ENCODE results near the gene GARS1.

GARS1 gene

DNA sequence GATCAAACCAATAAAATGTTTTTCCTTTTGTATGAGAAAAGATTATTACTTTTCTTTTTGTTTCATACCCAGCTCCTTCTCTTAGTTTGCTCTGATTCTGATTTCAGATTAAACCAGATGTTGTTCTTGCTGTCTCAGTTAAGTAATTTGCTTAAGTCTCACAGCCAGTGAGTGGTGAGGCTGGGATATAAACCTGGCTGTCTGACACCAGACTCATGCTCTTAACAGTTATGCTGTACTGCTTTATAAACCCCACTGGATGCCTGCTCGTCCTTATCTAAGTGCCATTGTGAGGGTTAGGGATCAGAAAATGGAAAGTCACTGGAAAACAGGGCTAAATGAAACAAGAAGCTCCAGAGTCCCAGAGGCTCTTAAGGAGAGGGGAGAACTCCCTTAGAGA lies 24.3 kb downstream of the GARS1 start:
- no peak for DNase-seq (ENCODE audit: low spot score)
- no peak overlapping the region for H3K4me3 ChIP-seq
- TF ChIP-seq, protein P1, sequence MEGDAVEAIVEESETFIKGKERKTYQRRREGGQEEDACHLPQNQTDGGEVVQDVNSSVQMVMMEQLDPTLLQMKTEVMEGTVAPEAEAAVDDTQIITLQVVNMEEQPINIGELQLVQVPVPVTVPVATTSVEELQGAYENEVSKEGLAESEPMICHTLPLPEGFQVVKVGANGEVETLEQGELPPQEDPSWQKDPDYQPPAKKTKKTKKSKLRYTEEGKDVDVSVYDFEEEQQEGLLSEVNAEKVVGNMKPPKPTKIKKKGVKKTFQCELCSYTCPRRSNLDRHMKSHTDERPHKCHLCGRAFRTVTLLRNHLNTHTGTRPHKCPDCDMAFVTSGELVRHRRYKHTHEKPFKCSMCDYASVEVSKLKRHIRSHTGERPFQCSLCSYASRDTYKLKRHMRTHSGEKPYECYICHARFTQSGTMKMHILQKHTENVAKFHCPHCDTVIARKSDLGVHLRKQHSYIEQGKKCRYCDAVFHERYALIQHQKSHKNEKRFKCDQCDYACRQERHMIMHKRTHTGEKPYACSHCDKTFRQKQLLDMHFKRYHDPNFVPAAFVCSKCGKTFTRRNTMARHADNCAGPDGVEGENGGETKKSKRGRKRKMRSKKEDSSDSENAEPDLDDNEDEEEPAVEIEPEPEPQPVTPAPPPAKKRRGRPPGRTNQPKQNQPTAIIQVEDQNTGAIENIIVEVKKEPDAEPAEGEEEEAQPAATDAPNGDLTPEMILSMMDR (IDR thresholded peaks at IDR 0.05): no peak
- no peak overlapping the region for H3K27ac ChIP-seq

DNA sequence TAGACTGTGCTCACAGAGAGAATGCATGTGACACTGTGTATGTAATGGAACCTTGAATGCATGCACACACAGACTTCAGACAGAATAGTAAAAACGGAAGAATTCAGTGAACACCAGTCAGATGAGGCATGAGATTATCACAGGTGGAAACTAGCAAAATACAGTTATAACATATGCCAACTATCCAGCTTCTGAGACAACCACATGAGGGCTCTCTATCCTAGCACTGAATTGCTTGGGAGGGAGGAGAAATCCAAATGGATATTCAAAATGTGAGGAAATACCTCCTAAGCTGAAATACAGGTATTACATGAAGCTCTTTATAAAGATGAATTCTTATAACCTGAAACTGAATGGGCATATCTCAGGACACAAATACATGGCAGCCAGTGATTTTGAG lies 30.6 kb downstream of the GARS1 start:
- DNase-seq (ENCODE audit: low spot score): no peak
- no peak overlapping the region for H3K27ac ChIP-seq
- no peak overlapping the region for H3K4me3 ChIP-seq
- TF ChIP-seq, protein P1 (IDR thresholded peaks at IDR 0.05): no peak

DNA sequence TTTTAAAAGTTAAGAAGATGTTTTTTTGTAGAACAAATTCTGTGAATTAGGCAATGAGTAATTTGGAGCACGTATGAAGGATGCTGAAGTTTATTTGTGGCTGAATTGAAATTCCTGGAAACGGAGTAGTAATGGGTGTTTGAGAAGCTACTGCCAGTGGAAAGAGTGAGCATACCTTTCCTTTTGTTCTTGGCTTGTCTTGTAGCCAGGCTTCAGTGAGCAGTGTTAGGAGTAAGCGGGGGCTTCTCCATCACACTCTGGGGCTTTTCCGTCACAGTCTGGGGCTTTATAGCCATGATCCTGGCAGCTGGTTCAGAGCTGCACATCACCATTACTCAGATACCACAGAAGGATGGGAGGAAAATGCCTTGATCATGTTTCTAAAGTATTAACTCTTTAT lies 32.3 kb downstream of the GARS1 start:
- DNase-seq (ENCODE audit: low spot score): no peak
- TF ChIP-seq, protein P1 (IDR thresholded peaks at IDR 0.05): no peak
- H3K27ac ChIP-seq: no peak overlapping the region
- H3K4me3 ChIP-seq: no peak overlapping the region

DNA sequence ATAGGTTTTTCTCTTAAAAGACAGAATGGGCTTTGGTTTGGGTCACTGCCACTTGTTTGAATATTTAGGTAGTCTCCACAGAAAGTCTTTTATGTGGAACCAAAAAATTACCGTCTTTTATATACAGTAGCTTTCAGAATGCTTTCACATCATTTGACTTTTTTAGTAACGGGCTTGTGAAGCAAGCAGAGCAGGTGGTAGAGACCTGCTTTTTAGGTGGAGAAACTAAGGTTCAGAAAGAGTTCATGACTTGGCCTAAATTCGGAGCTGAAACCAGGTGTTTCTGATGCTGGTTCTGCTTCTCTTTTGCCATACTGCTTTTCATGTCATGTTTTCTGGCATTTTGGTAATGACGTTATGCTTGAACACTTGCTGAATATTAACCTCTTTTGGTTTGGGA lies 36.3 kb downstream of the GARS1 start:
- TF ChIP-seq, protein P1 (IDR thresholded peaks at IDR 0.05): no peak
- Histone ChIP-seq H3K27ac (no peak overlapping the region), H3K4me3 (no peak overlapping the region)
- no peak for DNase-seq (ENCODE audit: low spot score)

DNA sequence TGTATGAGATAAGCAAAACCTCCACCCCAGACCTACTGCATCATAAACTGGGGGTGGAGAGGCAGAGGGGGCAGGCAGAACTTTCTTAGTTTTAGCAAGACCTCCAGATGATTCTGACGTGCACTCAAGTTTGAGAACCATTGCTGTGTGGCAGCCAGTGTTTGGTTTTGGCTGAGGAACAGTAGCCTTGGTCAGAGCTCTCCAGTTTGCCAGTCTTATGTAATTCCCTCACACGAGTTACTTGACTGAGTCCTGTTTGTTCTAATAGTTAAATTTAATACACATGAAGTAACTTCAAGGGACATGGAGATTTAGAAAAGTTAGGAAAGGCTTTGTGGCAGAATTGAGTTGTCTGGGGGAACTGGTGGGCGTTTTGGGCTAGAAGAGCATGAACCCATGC lies 38.5 kb downstream of the GARS1 start:
- no peak overlapping the region for H3K27ac ChIP-seq
- H3K4me3 ChIP-seq: no peak overlapping the region
- no peak for DNase-seq (ENCODE audit: low spot score)
- TF ChIP-seq, protein P1 (IDR thresholded peaks at IDR 0.05): no peak

DNA sequence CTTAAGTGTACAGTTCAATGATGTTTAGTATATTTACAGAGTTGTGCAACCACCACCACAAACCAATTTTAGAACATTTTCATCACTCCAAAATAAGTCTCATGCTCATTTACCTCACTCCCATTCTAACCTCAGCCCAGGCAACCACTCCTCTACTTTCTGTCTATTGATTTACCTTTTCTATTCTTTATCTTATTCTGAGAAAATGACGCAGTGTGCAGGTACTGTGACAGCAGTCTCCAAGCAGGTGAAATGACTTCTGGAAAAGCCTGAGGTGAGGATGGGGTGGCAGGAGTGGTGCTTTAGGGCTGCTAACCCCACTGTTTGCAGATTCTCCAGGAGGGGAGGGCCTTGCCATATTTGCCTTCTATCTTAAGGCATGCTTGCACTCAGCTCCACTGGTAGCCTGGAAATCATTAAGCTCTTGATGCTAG lies 39.5 kb downstream of the GARS1 start:
- no peak overlapping the region for H3K4me3 ChIP-seq
- no peak for DNase-seq (ENCODE audit: low spot score)
- no peak overlapping the region for H3K27ac ChIP-seq
- TF ChIP-seq, protein P1 (IDR thresholded peaks at IDR 0.05): no peak

DNA sequence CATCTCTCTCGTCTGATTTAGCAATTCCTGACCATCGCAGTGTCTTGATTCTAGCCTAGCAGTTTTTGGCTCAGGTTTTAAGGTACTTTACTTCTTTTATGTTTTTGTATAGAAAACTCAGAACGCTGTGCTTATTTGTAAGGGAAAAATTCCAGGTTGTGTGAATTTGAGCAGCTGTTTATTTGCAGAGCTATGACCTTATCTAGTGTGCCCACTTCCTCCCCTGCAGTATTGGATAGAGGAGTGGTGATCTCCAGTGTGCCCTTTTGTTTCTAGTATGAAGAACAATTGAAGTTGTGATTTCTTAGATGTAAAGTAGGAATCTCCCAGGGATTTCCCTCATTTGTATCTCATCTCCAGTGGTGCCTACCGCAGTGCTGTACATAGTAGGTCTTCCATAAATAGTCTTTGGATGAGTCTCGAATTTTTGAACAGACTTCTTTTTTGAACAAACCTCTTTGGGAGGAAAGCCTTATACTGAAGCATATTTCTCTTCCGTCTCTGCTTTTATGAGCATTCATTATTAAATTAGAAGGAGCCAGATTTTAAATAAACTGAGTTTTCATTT lies 40.0 kb downstream of the GARS1 start:
- Histone ChIP-seq H3K4me3 (no peak overlapping the region), H3K27ac (no peak overlapping the region)
- TF ChIP-seq, protein P1 (IDR thresholded peaks at IDR 0.05): no peak
- DNase-seq (ENCODE audit: low spot score): no peak
